GM10266 (cell line): ENCODE data around the gene SF3B3.
"Not testable (repeated sequence)": the region's sequence is repeated elsewhere in the genome, so short reads cannot be mapped to it uniquely, and the experiment has no call there.

Experiments
- DNase-seq: peaks from one replicate; pipeline ENCODE4 v3.0.0; 2012; ENCODE audit errors: extremely low spot score
- TF ChIP-seq, protein P1 (sequence below): IDR thresholded peaks from 2 replicates; pipeline ENCODE4 v1.5.1; 2012; ENCODE audit warnings: mild to moderate bottlenecking, low read depth; ENCODE audit not compliant: control insufficient read depth, insufficient read depth; ENCODE audit errors: missing control alignments

The SF3B3 gene

DNA sequence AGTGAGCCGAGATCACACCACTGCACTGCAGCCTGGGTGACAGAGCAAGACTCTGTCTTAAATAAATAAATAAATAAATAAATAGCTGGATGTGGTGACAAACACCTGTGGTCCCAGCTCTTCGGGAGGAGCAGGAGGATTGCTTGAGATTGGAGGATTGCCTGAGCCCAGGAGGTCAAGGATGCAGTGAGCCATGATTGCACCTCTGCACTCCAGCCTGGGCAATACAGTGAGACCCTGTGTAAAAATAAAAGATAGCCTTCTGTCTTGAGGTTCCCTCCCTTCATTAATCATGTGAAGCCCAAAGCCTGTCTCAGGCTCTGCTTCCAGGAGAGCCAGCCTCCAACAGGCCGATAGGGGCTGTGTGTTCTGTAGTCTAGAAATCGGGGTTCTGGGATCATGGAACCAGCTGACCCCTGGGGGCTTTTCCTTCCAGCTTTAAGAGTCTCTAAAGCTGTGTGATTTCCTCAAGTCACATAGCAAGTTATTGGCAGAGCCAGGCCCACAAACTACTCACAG is 88.2 kb downstream of the SF3B3 start:
- DNase-seq = no peak
- TF ChIP-seq, protein P1, sequence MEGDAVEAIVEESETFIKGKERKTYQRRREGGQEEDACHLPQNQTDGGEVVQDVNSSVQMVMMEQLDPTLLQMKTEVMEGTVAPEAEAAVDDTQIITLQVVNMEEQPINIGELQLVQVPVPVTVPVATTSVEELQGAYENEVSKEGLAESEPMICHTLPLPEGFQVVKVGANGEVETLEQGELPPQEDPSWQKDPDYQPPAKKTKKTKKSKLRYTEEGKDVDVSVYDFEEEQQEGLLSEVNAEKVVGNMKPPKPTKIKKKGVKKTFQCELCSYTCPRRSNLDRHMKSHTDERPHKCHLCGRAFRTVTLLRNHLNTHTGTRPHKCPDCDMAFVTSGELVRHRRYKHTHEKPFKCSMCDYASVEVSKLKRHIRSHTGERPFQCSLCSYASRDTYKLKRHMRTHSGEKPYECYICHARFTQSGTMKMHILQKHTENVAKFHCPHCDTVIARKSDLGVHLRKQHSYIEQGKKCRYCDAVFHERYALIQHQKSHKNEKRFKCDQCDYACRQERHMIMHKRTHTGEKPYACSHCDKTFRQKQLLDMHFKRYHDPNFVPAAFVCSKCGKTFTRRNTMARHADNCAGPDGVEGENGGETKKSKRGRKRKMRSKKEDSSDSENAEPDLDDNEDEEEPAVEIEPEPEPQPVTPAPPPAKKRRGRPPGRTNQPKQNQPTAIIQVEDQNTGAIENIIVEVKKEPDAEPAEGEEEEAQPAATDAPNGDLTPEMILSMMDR = no peak

DNA sequence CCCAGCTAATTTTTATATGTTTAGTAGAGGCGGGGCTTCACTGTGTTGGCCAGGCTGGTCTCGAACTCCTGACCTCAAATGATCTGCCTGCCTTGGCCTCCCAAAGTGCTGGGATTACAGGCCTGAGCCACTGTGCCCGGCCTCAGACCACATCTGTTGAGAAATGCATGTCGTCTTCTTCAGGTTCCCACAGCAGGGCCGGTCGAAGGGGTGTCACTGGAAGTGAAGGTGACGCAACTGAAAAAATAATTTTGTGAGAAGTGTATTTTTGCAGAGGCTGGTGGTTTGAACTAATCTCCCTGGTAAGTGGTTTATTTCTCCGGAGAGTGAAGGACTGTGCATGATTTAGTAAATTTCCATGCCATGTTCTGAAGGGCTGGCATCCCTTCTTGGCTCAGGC is 89.3 kb downstream of the SF3B3 start:
- TF ChIP-seq, protein P1 = no peak
- DNase-seq = no peak

DNA sequence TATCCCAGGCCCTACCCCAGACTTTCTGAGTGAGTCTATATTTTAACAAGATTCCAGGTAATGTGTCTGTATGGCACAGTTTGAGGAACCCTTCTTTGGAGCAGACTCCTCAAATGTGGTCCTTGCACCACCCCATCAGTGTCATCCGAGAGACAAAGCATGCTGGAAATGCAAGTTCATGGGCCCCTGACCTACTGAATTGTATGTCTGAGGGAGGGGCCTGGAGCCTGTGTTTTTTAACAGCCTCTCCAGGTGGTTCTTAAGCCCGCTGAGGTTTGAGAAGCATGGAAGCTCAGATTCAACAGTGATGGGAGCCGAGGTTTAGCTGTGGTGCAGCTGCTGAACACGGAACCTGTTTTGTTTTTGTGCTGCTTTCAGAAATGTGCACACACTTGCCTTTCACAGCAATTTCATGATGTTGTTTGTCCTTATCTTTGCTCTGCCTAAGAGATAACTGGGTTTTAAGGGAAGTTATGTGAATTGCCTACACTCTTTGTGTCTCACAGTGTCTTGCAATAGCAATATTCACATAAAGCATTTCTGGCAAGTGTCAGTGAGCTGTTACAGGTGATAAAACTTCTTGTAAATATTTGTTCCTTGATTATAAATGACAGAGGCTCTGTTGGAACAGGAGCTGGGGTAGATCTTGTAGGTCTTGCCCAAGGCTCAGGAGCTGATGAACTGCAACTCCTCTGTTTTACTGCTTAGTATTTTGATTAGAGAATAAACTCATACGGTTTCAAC is 90.8 kb downstream of the SF3B3 start:
- no peak for DNase-seq
- TF ChIP-seq, protein P1 = no peak

DNA sequence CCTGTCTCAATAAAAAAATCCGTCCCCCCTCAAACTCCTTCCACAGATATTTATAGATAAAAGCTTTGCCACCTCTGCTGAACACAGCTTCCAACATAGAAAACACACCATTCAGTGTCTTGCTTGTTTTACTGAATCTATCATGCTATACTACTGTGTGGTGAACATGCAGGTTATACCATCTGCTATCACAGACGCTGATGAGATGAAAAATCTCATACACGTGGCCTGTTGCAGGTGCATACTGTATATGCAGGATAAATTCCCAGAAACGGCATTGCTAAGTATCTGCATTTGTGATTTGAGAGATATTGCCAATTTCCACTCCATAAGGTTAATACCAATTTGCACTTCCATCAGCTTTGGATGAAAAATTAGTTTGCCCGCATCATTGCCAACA is 92.3 kb downstream of the SF3B3 start:
- TF ChIP-seq, protein P1 = no peak
- DNase-seq = no peak

DNA sequence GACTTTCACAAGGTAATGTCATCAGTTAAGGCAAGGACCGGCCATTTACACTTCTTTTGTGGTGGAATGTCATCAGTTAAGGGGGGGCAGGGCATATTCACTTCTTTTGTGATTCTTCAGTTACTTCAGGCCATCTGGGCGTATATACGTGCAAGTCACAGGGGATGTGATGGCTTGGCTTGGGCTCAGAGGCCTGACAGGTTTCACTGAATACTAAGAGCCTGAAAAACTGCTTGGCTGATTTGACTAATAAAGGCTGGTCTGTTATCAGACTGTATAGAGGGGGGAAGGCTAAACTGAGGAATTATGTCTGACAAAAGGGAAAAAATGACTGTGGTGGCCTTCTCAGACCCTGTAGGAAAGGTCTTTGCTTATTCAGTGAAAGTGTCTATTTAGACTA is 98.2 kb downstream of the SF3B3 start:
- not testable (repeated sequence) for DNase-seq
